HG03108 (cell line): ENCODE data around the gene PDE4D.

Experiments used
- ATAC-seq: cut with Tn5 transposase; IDR thresholded peaks from one replicate; pipeline ENCODE4 v1.9.1; 2021; ENCODE audit warnings: moderate library complexity; ENCODE audit not compliant: unreplicated experiment

Gene PDE4D

DNA sequence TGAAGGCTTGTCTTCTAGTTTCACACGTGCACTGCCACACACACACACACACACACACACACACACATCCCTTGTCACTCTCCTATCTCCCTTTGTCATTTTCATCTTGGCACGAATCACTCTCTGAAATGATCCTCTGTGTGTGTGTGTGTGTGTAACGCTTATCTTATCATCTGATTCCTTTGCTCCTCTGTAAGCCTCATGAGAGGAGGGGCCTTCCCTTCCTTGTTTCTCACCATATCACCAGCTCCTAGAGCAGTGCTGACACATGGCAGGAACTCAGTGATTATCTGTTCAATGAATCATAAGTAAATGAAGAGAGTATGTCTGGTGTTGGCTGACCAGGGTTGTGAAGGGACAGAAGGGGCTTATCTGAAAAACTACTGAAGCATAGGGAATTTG, 53.3 kb downstream of the PDE4D start:
- ATAC-seq = no peak

DNA sequence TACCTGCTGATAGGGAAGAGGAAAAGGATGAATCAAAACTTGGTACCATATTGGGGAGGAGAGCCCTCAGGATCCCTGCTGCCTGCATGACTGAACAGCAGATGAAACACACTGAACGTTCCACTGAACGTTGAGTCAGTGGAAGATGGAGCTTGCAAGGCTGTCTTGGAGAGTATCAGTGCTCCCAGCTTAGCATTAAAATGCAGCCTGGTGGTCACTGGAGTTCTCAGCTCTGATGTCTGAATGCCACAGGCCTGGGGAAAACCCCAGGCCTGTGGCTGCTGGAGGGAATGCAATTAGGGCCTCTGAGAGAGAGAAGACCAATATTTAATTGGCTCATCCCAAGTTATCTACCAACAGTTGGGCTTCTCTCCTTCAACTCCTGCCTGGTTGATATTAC, 54.5 kb downstream of the PDE4D start:
- ATAC-seq = no peak

DNA sequence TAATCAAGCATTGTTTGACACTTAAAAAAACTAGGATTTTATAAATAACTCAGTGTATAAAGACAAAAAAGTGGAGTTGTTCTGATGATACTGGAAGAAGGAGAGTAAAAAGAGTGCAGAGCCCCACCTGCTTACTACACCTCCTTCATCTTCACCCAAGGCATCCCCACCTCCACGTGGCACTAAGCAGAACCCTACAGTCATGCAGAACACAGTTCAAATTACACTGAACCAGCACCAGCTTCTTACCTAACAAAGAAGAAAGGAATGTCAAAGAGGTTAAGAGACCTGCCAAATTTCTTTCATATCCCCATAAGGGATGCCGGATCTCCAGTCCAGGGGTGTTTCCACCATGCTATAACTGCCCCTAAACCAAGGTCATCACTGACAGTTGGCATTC, 55.5 kb downstream of the PDE4D start:
- no peak for ATAC-seq

DNA sequence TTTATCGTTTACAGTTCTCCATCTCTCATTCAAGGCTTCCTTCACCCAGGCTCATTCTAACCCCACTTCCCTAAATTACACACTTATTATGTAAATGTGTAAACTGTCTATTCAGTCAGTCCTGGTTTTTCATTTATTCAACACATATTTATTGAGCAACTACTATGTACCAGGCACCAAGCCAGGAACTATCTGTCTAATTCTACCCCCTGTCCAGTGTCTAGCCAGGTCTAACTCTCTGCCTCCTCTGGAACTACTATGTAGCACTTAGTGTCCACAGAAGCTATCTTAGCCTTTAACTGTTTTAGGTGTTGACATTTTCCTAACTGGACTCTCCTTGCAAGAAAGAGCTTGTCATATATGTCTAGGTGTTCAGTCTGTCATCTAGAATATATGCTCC, 56.5 kb downstream of the PDE4D start:
- ATAC-seq = no peak

DNA sequence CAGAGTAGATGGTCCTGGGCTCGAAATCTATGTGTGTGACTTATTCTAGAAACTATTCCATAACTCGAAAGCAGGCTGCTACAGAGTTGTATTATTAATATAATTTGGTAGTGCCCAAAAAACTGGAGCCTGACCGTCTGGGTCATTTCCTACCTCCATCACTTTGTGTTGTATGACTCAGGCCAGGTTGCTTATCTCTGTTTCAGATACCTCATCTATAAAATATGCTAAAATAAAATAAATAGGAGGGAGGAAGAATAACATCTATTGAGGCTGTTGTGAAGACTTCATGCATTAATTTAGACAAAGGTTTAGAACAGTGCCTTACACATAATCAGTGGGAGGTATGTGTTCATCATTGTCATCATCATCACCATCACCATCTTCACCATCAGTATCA, 57.7 kb downstream of the PDE4D start:
- ATAC-seq = no peak

DNA sequence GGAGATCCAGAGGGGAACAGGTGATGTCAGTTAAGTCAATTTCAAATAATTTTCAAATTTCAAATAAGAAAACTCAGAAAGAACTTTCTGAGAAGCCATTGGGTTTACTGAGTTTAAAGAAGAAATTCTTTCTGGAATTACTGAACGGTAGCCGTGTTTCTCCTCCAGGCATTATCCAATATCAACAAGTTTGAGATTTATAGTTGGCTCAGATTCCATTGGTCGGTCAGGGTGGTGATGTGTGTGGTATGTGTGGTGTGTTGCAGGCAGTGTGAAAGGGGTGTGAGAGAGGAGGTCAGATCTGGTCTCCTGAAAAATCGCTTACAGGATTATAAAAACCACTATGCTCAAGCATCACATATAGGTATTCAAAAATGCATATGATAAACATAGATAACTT, 60.1 kb downstream of the PDE4D start:
- no peak for ATAC-seq

DNA sequence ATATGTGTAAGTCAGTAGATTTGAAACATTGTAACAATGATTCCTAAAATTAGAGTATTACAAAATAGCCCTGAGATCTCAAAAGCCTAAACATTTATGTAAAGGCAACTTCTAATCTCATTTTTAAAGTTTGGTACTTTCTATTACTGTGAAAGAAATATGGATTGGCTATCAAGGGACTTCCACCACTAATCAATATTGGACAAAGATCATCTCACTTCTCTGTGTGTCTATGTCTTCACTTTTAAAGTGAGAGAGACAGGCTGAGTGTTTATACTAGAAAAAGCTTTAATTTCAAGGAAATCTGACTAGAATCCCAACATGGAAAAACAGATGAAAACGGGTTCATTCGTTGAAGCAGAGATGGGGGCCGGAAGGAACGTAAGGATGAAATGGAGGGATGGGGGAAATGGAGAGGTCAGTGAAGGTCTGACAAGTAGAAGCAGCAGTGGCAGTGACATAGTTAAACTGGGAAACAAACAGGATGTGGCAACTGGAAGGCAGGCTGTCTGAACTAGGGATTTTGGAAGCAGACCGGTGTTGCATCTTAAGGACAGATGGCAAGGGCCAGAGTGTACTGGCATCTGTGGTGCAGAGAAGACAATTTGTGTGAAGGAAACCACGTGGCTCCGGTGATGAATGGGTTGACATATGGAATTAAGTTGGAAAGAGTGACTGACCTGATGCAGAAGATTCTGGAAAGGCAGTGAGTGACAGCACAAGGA, 60.8 kb downstream of the PDE4D start:
- ATAC-seq = no peak

DNA sequence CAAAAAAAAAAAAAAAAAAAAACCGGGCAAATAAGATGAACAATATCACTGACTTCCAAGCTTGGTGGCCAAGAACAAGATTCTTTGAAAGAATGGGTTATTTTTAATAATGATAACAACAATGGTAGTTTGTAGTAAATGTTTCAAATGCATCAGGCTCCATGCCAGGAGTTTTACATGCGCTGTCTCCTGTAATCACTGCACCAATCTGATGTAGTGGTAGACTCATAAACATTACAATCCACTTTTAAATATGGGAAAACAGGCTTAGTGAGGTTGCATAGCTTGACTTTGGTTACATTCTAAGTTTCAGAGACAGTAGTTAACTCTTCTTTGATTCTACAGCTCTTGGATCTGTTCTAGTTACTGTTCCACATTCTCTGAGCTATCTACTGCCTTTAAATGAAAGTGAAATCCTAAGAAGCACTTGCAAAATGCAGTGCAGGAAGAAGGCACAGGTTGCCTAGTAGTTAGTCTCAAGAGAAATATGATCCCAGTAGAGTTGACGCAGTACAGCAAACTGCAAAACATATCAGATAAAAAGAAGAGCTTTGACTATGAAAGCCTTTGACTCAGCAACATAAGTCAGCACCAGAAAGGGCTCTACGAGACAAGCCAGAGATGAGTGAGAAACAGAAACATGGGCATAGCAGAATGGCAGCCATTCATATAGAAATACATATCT, 62.1 kb downstream of the PDE4D start:
- ATAC-seq = no peak

DNA sequence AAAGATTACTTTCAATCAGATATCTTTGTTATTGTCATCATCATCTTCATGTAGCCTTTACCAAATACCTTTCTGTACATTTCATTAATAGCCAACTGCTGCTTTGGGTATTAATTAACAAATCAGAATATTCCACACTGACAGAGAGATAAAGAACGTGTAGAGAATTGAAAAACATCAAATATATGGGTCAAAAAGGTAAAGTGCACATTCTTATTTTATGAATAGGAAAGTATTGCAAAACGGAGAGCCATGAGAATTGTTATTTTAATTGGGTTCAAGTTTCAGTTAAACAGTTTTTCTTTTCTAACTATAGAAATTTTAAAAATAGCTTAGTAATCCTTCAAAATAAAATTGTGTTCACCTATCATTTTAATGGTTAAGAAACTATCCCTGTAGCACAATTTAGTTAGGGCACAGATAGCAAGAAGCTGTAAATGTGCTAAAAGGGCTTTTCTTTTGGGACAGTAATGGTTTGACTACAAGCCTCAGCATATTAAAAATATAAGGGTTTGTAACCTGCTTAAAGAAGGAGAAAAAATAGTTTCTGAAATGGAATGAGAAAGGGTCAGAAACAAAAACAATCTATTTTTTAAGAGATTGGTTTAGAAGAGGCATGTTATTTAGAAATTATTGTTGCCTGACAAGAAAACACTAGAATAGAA, 62.9 kb downstream of the PDE4D start:
- no peak for ATAC-seq

DNA sequence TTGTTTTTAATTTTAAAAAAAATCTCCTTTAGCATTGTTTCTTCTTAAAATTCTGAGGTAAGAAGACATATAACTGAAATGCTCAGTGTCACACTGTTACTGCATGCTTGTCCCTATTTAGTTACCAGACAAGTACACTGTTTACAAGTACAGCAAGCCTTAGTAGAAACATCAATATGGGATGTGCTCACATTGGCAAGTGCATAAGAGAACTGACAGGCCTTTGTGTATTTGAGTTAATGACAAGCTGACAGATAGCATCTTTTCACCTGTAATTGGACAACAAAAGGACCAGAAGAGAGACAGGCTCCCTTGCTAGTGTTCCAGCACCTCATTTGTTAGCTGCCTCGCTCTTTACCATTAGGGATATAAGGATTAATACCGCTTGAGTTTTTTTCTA, 63.6 kb downstream of the PDE4D start:
- no peak for ATAC-seq

DNA sequence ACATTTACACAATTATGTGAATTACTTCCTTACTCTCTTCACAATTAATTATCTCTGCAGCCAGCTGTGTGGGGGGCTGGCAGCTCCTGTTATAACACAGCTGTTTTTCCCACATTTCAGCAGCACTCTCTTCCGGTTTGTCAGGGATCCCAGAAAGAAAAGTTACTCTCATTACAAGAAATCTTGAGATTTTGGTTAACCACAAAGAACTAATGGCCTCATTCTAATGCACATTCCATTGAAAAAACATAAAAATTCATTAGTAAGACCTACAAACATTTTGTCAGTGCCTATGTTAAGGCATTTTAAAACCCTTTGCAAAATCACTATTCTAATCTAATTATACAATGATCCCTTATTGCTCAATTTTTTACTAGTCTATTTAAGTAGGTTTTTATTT, 64.1 kb downstream of the PDE4D start:
- ATAC-seq = no peak

DNA sequence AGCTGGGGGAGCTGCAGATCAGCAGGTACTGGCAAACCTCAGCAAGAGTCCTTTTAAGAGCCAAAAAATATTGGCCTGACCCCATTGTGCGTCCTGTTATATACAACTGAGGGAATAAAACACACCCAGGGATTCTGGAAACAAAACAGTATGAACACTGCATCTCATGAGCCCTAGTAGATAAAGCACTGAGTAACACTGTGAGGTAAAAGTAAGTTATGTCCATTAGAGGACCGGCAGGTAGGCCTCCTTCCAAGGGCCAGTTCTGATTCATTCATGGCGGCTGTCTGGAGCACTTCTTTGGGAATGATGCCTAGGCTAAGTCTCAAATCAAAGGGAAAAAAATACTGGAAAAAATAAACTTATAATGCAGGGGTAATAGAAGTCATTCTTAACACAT, 64.9 kb downstream of the PDE4D start:
- ATAC-seq = no peak

DNA sequence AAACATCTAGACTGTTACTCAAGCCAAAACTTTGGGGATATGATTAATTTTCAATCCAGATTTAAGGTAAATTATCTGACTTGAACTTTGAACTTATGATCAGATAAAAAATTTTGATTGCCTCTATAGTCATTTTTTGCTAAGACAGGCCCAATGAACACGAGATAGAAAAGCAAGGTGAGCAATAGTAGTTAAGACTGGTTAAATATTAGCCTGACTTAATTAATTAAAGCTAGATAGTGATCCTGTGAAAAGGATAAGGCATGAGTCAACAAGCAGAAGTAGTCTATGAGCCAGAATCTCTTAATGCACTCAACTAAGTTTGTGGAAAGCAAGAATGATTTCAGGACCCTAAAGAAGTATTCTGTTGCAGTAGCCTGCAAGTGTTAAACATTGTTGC, 66.5 kb downstream of the PDE4D start:
- no peak for ATAC-seq

DNA sequence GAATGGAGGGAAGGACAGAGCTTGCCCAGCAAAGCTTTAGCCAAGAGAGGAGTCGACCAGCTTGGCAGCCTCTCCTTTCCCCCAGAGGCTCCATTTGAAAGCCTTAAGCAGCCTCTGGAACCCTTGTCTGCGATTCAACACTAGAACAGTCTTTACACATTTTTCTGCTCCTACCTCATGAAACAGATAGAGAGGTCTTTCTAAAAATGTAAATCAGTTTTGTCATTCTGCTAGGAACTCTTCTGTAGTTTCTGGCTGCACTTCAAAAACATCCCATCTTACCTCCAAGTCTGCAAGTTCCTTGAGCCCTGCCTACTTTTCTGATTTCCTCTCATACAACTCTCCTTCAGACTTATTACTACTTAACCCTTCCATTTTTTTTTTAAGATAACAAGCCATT, 70.1 kb downstream of the PDE4D start:
- no peak for ATAC-seq

DNA sequence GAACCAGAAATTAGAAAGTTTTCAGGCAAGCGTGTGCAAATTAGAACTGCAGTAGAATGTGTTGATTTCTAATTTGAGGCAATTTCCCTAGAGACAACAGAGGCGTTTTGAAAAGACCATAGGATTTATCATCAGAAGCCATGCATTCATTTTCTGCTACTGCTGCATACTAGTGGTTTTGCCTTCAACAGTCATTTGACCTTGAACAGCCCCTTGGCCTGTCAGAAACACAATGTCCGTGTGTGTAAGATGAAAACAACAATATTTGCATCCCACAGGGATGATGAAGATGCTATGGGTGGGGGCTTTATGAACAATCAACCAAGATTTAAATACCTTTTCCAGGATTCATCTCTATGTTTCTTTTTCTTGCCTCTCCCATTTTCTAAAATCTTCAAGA, 73.7 kb downstream of the PDE4D start:
- ATAC-seq = no peak

DNA sequence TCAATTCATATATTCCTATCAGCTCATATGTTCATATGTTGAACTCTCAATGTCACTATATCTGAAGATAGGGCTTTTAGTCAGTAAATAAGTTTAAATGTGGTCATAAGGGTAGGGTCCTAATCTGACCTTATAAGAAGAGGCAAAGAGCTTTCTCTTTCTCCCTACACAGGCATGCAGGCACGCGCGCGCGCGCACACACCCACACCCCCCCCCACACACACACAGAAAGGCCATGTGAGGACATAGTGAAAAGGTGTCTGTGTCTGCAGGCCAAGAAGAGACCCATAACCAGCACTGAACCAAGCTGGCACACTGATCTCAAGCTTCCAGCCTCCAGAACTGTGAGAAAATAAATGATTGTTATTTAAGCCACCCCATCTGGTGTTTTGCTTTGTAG, 76.0 kb downstream of the PDE4D start:
- no peak for ATAC-seq

DNA sequence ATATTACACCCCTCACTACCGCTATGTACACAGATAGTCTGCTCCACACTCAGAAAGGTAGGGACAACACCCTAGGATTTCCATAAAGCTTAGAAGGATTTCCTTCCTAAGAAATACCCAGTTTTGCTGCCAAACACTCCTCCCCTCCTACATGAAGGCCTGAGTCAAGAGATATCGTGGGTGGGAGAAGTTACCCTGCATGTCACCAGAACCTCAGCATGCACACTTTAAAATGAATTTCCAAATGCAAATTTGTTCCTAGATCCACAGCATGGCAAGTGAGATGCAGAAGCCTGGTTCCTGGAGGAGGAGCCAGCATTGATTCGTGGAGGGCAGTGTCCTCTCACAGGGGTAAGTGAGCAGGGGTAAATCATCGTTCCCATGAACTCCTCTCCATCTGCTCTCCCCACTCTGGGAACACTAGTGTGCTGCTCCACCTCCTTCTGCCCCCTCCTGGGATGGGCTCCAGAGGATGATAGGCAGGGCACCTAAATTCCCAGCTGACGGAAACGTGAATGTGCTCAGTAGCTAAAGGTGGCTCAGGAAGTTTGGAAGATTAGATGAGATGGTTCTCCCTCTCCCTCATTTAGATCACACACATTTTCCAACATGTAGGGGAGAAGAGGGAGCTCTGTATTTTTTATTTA, 76.7 kb downstream of the PDE4D start:
- ATAC-seq = no peak

DNA sequence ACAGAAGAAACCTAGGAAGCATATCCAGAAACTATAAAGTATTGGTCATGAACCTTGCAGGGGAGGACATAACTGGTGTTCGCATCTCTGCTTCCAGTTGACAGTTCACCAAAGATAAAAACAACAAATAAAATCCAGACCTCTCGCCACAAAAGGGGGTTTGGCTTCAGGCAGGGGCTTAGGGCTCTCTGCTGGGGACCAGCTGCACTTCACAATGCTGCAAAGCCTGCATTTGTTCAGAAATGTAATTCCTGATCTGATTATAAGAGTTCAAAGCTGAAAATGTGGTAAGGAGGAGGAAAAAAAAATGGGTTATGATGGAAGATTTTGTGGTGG, 79.0 kb downstream of the PDE4D start:
- no peak for ATAC-seq

DNA sequence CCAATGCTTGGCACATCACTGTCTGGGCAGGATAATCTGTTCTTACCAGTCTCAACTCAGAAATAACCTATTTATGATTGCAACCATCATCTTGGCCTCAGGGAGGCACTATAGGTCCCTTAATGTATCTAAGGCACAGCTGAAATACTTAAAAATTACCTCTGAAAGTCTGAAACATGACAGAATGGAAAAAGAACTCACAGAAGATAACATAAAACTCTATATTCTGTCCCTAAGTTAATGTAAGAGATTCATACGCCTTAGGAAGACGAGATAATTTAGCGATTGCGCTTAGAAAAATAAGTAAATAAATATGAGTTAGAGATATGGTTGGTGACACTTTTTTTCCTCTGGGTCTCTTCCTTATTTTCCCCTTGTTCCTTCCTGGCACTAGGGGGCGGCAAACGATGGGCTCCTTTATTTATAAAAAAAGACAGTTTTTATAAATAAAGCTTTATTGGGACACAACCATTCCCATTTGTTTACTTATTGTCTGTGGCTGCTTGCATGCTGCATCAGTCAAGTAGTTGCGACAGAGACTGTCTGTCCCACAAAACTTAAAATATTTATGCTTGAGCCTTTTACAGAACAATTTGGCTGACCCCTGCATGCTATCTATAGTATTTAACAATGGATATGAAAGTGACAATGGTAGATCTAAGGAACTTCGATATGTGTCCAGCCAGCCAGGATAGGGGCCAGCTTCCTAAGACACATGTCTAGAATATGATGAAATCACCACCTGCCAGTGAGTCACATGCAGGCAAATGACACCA, 79.6 kb downstream of the PDE4D start:
- ATAC-seq = peak; percentile 63

DNA sequence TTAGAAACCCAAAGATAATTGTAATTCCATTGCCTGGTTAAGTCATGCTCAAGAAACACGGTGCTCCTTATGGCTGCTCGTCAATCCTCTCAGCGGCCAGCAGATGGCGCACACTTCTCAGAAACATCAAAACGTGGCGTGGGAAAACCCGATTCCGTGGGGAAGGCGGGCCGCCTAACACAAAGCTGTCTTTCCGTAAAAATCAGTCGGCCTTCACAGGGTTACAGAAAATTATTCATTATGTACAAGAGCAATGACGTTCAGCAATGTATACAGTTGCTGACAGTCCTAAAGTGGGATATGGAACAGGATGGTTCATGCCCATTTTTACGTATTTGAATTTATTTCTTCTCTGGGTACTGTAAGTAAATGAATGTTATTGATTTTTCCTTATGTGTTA, 83.5 kb downstream of the PDE4D start:
- peak; percentile 41 for ATAC-seq

DNA sequence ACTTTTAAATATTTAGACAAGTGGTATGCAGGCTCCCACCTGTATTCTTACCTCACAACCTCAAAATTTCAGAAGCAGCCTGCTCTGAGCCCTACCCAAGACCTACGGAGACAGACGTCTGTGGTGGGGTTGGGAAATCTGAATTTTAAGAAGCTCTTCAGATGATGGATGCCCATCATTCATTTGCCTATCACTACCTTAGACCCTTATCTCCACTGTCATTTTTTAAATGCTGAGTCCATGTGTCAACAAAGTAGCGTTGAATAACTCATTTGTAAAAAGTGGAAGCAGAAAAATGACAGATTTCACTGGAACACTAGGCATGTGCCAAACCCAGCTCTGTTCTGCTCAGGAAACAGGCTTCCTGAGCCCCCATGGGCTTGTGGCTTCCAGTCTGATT, 85.7 kb downstream of the PDE4D start:
- ATAC-seq = no peak
